HG02759 (cell line): Measurements from ENCODE around the gene SCN9A.
"Not testable (repeated sequence)": the region's sequence is repeated elsewhere in the genome, so short reads cannot be mapped to it uniquely, and the experiment has no call there.

Experiments
- ATAC-seq: cut with Tn5 transposase; IDR thresholded peaks from one replicate; pipeline ENCODE4 v1.9.1; 2021; ENCODE audit warnings: mild to moderate bottlenecking, moderate library complexity; ENCODE audit not compliant: unreplicated experiment

The SCN9A gene

GRCh38 chr2:166376488-166376828, 714 bp upstream of the SCN9A start:
- ATAC-seq: no peak

- no peak for ATAC-seq
These were observed 479 bp downstream of the SCN9A start for GRCh38 chr2:166375195-166375735.

GRCh38 chr2:166373951-166374350, 1.8 kb downstream of the SCN9A start:
- ATAC-seq: no peak

- no peak for ATAC-seq
These were observed 2.2 kb downstream of the SCN9A start for GRCh38 chr2:166373539-166373938.

- ATAC-seq: no peak
These were observed 2.6 kb downstream of the SCN9A start for GRCh38 chr2:166373105-166373504.

GRCh38 chr2:166372046-166372445, 3.7 kb downstream of the SCN9A start:
- ATAC-seq: no peak

GRCh38 chr2:166365803-166366420, 9.8 kb downstream of the SCN9A start:
- no peak for ATAC-seq

GRCh38 chr2:166365239-166365638, 10.5 kb downstream of the SCN9A start:
- ATAC-seq: no peak

GRCh38 chr2:166364476-166365161, 11.1 kb downstream of the SCN9A start:
- no peak for ATAC-seq

- peak; percentile 65 for ATAC-seq
These were observed 14.2 kb downstream of the SCN9A start for GRCh38 chr2:166361351-166362153.

- no peak for ATAC-seq
These were observed 14.8 kb downstream of the SCN9A start for GRCh38 chr2:166360906-166361305.

- ATAC-seq: no peak
These were observed 15.3 kb downstream of the SCN9A start for GRCh38 chr2:166360426-166360825.

- not testable (repeated sequence) for ATAC-seq
These were observed 17.8 kb downstream of the SCN9A start for GRCh38 chr2:166357950-166358321.

- no peak for ATAC-seq
These were observed 18.4 kb downstream of the SCN9A start for GRCh38 chr2:166357068-166357949.

GRCh38 chr2:166351319-166351718, 24.4 kb downstream of the SCN9A start:
- no peak for ATAC-seq

GRCh38 chr2:166350525-166350924, 25.2 kb downstream of the SCN9A start:
- ATAC-seq: no peak

- ATAC-seq: no peak
These were observed 31.2 kb downstream of the SCN9A start for GRCh38 chr2:166344286-166345113.

- no peak for ATAC-seq
These were observed 32.3 kb downstream of the SCN9A start for GRCh38 chr2:166343467-166343866.

- no peak for ATAC-seq
These were observed 34.3 kb downstream of the SCN9A start for GRCh38 chr2:166341426-166341825.

GRCh38 chr2:166338831-166339339, 36.9 kb downstream of the SCN9A start:
- ATAC-seq: no peak
